Epithelial cell of esophagus (primary cell): ENCODE measurements around the gene TMEM163.

ENCODE experiments used
- DNase-seq: peaks from one replicate; pipeline ENCODE4 v3.0.0; 2010; ENCODE audit warnings: low read depth
- H3K4me3 ChIP-seq: 2 replicates; pipeline ENCODE4 v1.5.1; 2011; ENCODE audit warnings: mild to moderate bottlenecking, low read length, control low read depth
- TF ChIP-seq, protein P1 (sequence below): IDR thresholded peaks from 2 replicates; pipeline ENCODE4 v1.5.1; 2011; ENCODE audit warnings: low read depth, mild to moderate bottlenecking, low read length, control low read depth, inconsistent platforms; ENCODE audit not compliant: insufficient read depth; ENCODE audit errors: missing control alignments

Gene TMEM163

DNA sequence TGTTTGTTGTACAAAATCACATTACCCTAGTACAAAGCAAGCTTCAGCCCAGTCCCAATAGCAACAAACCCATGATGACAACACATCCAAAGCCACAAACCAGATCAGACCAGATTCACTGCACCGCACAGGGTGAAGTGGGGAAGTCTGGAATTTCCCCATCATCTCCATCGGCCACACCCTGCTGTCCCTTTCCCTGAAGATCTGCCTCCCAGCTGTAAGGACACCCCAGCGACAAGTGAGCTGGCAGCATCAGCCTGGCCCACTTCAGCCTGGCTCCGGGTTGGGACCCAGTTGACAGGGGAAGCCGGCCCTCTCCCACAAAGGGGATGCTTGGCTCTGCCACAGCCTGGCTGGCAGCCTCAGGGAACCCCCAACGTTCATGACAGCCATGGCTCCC is 257.3 kb downstream of the TMEM163 start:
- TF ChIP-seq, protein P1, sequence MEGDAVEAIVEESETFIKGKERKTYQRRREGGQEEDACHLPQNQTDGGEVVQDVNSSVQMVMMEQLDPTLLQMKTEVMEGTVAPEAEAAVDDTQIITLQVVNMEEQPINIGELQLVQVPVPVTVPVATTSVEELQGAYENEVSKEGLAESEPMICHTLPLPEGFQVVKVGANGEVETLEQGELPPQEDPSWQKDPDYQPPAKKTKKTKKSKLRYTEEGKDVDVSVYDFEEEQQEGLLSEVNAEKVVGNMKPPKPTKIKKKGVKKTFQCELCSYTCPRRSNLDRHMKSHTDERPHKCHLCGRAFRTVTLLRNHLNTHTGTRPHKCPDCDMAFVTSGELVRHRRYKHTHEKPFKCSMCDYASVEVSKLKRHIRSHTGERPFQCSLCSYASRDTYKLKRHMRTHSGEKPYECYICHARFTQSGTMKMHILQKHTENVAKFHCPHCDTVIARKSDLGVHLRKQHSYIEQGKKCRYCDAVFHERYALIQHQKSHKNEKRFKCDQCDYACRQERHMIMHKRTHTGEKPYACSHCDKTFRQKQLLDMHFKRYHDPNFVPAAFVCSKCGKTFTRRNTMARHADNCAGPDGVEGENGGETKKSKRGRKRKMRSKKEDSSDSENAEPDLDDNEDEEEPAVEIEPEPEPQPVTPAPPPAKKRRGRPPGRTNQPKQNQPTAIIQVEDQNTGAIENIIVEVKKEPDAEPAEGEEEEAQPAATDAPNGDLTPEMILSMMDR = no peak
- peak; percentile 50 for DNase-seq
- H3K4me3 ChIP-seq = no peak overlapping the region

DNA sequence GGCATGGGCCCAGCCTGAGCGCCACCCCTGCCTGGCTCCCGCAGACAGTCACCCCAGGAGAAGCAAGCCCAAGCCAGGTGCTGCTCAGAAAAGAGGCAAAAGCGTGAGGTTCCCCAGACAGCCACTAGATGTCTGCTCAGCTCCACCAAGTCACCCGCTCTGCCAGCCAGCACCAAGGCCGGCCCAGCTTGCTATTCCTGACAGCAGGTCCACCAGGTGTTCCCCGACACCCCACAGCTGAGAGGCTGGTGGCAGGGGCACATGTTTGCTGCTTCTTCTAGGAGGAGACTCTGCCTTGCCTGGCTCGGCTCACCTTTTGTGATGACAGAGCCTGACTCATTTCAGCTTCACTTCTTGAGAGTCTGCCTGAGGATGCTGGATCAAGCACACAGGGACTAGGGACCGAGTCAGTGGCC is 258.2 kb downstream of the TMEM163 start:
- H3K4me3 ChIP-seq = no peak overlapping the region
- TF ChIP-seq, protein P1 = peak; percentile 84
- peak; percentile 78 for DNase-seq

DNA sequence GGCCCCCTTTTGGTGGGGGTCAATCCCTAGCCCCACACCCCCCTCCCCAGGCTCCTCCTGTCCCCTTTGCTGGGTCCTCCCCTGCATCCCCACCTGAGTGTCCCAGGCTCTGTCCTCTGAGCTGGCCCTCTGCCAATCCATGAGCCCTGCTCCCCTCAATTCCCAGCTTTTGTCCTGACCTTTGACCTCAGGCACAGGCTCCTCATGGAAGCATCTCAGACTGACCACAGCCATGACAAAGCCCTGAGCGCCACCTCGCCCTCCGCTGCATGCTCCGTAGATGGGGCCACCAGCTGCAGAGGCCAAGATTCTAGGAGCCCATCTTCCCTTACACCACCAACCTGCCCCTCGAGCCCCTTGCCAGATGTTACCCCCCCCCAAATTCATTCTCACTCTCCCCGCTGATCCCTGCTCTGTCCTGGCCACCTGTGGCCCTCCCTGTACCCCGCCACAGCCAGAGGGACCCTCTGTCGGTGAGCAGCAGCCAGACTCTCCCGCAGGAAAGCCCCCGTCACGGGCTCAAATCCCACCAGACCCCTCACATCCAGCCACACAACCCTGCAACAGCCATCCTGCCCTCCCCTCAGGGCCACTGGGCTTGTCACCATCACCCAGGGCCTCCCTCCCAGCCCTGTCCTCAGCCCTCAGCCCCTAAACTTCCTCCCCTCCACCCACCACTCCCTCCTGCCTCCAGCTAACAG is 258.9 kb downstream of the TMEM163 start:
- no peak overlapping the region for H3K4me3 ChIP-seq
- DNase-seq = no peak
- TF ChIP-seq, protein P1 = no peak

DNA sequence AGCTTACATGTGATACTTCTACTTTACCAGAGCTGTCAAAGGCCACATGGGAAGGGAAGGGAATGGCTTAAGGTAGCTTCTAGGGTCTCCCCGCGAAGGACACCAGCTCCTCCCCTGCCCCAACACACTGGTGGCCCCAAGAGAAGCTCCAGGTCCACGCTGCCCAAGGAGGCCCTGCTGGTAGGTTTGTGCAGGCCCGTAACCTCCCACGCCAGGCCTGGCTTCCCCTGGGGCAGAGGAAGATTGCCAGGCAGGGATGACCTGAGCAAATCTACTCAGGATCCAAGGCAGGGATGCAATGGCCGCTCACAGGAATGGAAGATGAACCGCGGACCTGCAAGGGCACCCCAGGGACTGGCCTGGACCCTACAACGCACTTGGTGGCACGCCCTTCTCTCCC is 259.9 kb downstream of the TMEM163 start:
- TF ChIP-seq, protein P1 = no peak
- H3K4me3 ChIP-seq = no peak overlapping the region
- DNase-seq = no peak

DNA sequence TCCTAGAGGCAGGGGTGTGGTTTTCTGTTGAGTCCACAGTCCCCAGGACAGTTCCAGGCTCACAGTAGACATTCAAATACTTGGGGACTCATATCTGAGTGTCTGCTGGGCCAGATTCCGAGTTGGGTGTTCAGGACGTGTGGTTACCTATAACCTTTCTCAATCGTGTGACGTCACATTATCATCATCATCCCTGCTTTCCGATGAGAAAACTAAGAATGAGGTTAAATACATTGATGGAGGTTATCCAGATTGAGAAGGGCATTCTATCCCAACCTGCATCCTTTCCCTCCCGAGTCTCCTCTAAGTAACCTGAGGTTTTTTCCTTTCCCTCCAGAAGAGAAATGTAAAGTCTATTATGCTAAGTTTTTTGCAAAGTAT is 260.3 kb downstream of the TMEM163 start:
- TF ChIP-seq, protein P1 = no peak
- DNase-seq = no peak
- no peak overlapping the region for H3K4me3 ChIP-seq

DNA sequence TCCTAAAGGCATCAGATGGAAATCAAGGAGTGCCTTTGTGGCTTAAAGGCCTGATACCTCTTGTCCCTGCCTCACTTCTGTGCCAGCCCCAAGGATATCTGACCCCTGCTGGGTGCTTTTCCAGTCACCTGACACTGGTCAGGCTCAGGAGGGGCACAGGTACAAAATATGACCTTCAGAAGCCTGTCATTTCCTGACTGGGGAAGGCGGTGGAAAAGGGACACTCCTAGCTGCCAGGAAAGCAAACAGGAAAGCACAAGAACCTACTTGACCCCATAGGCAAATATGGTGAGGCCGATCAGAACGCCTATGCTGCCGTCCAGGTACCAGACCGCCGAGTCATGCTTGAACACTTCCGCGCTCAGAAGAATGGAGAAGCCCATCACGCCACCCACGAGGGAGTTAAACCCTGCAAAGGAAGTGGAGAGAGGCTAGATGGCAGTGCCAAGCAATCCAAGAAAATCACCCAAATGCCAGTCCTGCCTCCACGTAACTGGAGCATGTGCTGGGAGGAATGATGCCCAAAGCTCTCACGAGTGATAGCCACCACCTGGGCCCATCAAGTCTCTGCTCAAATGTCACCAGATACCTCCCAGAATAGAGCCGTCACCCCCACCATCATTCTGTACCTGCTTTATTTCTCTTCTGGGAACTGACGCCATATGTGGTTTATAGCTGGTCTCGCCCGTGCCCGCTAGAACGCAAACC is 260.9 kb downstream of the TMEM163 start:
- H3K4me3 ChIP-seq = no peak overlapping the region
- TF ChIP-seq, protein P1 = no peak
- DNase-seq = no peak
